22Rv1 (cell line): Measurements from ENCODE around the gene SLC39A11.

Source experiments
- ZFX ChIP-seq: fragments of 450-650 bp; IDR thresholded peaks from 2 replicates; pipeline ENCODE4 v1.6.1; 2017; ENCODE audit warnings: antibody characterized with exemption, borderline replicate concordance
- TF ChIP-seq, protein P1 (sequence below): fragments of 450-650 bp; IDR thresholded peaks from 2 replicates; pipeline ENCODE4 v1.5.1; 2017; ENCODE audit warnings: mild to moderate bottlenecking

DNA sequence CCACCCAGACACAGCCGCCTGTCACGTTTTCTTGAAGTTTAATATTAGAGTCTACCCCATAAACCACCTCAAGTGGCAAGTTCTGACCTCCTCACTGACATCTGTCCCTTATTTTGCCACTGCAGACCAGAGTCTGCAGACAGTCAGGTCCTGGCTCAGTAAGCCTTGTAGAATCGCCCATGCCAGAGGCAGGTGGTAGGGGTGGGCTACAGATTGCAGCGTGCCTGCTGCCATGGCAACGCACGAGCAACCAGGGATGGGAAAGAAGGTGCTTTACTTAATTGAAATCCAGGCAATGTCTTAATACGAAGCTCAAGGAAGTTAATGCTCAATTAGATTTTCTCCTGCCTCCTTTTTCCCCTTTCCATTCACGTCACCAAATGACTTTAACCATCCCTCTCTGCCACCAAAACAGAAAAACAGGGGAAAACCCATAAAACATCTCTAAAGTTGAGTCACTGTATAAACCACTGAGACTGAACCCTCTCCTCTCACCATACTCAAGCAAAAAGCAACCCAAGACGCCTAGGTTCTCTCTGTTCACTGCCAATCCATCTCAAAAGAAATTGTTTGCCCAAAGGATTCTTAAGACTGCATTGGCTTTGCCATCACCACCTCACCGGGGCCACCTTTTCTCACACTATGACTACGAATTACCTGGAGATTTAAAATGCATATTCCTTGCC, 228.8 kb downstream of the SLC39A11 start:
- TF ChIP-seq, protein P1, sequence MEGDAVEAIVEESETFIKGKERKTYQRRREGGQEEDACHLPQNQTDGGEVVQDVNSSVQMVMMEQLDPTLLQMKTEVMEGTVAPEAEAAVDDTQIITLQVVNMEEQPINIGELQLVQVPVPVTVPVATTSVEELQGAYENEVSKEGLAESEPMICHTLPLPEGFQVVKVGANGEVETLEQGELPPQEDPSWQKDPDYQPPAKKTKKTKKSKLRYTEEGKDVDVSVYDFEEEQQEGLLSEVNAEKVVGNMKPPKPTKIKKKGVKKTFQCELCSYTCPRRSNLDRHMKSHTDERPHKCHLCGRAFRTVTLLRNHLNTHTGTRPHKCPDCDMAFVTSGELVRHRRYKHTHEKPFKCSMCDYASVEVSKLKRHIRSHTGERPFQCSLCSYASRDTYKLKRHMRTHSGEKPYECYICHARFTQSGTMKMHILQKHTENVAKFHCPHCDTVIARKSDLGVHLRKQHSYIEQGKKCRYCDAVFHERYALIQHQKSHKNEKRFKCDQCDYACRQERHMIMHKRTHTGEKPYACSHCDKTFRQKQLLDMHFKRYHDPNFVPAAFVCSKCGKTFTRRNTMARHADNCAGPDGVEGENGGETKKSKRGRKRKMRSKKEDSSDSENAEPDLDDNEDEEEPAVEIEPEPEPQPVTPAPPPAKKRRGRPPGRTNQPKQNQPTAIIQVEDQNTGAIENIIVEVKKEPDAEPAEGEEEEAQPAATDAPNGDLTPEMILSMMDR = no peak
- TF ChIP-seq ZFX = no peak
